H1 (cell line): Measurements from ENCODE around the gene PGBD5. TPM values are rescaled to one million over a fixed set of nuclear protein-coding genes. Genes with fewer than 3 reads are reported as not detected.

ENCODE experiments used
- CBX8 ChIP-seq: fragments of 300-800, 300-1000 bp; sonication (generic); IDR thresholded peaks from 2 replicates; pipeline ENCODE4 v1.7.1; 2016; ENCODE audit warnings: low read depth, low read length, borderline replicate concordance
- CHD7 ChIP-seq: fragments of 300-600 bp; sonication (generic); IDR thresholded peaks from 2 replicates; pipeline ENCODE4 v1.7.1; 2012; ENCODE audit warnings: low read length, moderate library complexity, mild to moderate bottlenecking, inconsistent platforms; ENCODE audit not compliant: insufficient replicate concordance
- RBBP5 ChIP-seq: IDR thresholded peaks from 2 replicates; pipeline ENCODE4 v1.7.1; 2012; ENCODE audit warnings: low read depth, mild to moderate bottlenecking, inconsistent platforms, low read length, moderate library complexity, borderline replicate concordance
- RXRA ChIP-seq: IDR thresholded peaks from 2 replicates; pipeline ENCODE4 v1.6.1; 2011; ENCODE audit warnings: low read depth, mild to moderate bottlenecking, low read length, moderate library complexity; ENCODE audit not compliant: insufficient read depth
- TCF12 ChIP-seq: IDR thresholded peaks from 2 replicates; pipeline ENCODE4 v1.6.1; 2011; ENCODE audit warnings: low read depth, mild to moderate bottlenecking, low read length
- polyA plus RNA-seq, 7 experiments: library from polyadenylated mRNA; depleted of rRNA in 3 of 7; stranded (reverse) in 5 of 7; unstranded in 2 of 7; fragments of >200 nt in 5 of 7; fragments of 200-250 nt in 2 of 7; gene quantifications; 1 replicate in 5 of 7; 2 replicates in 1 of 7; 4 replicates in 1 of 7; pipeline versions ENCODE4 v1.2.1 to v1.2.3, GENCODE V29; 2011 to 2013; ENCODE audit warnings: missing spikeins in 2 of 7, mixed read lengths in 2 of 7
- total RNA-seq: library from RNA; stranded (reverse); fragmentation: NEBNext Ultra II Directional; extraction: Animal tissue kit (Norgen Biotek cat#: 25700); gene quantifications from 2 replicates; pipeline ENCODE4 v1.2.1, GENCODE V29; 2021

The PGBD5 gene
- total and polyA plus RNA-seq, 2 of the 8 experiments (the other 6 are each of a cell fraction or from before 2014, with no cell fraction given), result 16.3 to 18.4 TPM

GRCh38 chr1:230368871-230369270 is 57.3 kb downstream of the PGBD5 start (continued):
- TF ChIP-seq CHD7, result no peak
- no peak for TF ChIP-seq RXRA
- TF ChIP-seq RBBP5, result no peak
- no peak for TF ChIP-seq TCF12
- no peak for TF ChIP-seq CBX8
- TF ChIP-seq, all 59 proteins: peak for 0
